ENCODE measurements around the gene MGAT5.

Gene MGAT5, protein sequence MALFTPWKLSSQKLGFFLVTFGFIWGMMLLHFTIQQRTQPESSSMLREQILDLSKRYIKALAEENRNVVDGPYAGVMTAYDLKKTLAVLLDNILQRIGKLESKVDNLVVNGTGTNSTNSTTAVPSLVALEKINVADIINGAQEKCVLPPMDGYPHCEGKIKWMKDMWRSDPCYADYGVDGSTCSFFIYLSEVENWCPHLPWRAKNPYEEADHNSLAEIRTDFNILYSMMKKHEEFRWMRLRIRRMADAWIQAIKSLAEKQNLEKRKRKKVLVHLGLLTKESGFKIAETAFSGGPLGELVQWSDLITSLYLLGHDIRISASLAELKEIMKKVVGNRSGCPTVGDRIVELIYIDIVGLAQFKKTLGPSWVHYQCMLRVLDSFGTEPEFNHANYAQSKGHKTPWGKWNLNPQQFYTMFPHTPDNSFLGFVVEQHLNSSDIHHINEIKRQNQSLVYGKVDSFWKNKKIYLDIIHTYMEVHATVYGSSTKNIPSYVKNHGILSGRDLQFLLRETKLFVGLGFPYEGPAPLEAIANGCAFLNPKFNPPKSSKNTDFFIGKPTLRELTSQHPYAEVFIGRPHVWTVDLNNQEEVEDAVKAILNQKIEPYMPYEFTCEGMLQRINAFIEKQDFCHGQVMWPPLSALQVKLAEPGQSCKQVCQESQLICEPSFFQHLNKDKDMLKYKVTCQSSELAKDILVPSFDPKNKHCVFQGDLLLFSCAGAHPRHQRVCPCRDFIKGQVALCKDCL

DNA sequence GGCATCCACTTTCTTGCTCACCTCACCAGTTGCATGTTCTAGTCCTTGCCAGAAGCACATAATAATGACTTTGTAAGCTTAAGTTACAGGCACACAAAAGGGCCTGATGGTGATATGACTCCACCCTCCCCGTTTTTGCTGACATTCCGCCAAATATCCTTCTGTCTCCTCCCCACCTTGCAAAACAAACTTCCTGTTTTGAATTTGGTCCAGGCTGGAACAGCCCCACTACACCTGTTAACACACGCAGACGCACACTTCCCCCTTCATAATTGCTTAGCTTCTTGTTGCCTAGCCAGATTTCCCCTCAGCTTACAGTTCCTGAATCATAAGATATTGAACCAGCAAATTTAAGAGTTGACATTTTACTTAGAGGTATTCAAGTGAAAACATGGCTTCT, at the start of gene MGAT5:
TSS of gene MGAT5 (plus strand) at position 269 of the 400 bp plus-strand sequence. CDS start 332 bp downstream, outside the sequence.
- Histone ChIP-seq H3K4me1 (ENCODE audit: control insufficient read depth in 1 of 2, insufficient read depth in 1 of 2, low read depth in 1 of 2, low read length in 1 of 2) (peaks cover 49 to 62% of the 10 kb centered on the region in 2 experiments), H3K4me3 (ENCODE audit: low read depth in 1 of 2, low read length in 1 of 2) (peak within 1 kb of the TSS in 1 of 2 experiments; percentile 6), H3K36me3 (no peaks in the 10 kb centered on the region), H3K9me3 (no peaks in the 10 kb centered on the region), H3K27me3 (no peaks in the 10 kb centered on the region), H3K27ac (peak within 1 kb of the TSS; percentile 86)
- TF ChIP-seq, protein P1, sequence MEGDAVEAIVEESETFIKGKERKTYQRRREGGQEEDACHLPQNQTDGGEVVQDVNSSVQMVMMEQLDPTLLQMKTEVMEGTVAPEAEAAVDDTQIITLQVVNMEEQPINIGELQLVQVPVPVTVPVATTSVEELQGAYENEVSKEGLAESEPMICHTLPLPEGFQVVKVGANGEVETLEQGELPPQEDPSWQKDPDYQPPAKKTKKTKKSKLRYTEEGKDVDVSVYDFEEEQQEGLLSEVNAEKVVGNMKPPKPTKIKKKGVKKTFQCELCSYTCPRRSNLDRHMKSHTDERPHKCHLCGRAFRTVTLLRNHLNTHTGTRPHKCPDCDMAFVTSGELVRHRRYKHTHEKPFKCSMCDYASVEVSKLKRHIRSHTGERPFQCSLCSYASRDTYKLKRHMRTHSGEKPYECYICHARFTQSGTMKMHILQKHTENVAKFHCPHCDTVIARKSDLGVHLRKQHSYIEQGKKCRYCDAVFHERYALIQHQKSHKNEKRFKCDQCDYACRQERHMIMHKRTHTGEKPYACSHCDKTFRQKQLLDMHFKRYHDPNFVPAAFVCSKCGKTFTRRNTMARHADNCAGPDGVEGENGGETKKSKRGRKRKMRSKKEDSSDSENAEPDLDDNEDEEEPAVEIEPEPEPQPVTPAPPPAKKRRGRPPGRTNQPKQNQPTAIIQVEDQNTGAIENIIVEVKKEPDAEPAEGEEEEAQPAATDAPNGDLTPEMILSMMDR (IDR thresholded peaks at IDR 0.05): no peak

DNA sequence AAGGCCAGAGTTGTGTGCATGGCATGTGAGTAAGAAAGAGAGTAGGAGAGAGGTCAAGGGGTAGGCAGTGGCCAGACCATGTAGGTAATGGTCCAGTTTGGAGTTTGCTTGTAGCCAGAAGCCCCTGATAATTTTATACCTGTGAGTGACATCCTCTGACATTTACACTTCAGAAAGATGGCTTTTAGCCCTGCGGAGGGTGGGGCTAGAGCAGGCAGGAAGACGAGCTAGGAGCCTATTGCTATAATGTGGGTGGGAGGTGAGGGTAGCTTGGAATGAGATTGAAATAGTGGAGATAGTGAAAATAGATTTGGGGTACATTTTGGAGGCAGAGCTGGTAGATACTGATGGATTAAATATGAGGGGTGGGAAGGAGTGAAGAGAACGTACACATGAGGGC, 48.8 kb upstream of the MGAT5 start:
- TF ChIP-seq, protein P1 (IDR thresholded peaks at IDR 0.05): no peak
- Histone ChIP-seq H3K4me3 (ENCODE audit: low read depth in 1 of 2, low read length in 1 of 2) (no peak overlapping the region), H3K4me1 (ENCODE audit: control insufficient read depth in 1 of 2, insufficient read depth in 1 of 2, low read depth in 1 of 2, low read length in 1 of 2) (peaks cover 28 to 36% of the 10 kb centered on the region in 2 experiments), H3K36me3 (no peaks in the 10 kb centered on the region), H3K9me3 (no peaks in the 10 kb centered on the region), H3K27ac (peak overlapping the region; percentile 67), H3K27me3 (no peaks in the 10 kb centered on the region)

DNA sequence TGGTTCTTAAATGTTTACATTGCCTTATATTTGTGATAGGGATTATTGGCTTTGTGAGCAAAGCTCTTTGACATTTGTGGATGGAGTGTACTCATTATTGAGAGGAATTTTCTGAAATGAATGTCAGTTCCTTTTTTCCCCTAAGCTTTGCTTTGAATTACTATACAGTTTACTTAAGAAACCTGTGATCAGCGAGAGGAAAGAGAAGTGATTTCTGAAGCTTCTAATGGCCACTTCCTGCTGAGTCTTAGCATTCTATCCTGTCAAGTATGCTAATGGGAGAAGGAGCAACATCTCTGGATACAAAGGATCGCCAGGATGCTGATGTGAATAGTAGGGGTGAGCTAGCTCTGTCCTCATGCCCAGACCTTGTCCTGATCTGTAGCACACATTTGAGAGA, 47.8 kb upstream of the MGAT5 start:
- Histone ChIP-seq H3K27ac (peak overlapping the region; percentile 67), H3K4me3 (ENCODE audit: low read depth in 1 of 2, low read length in 1 of 2) (no peak overlapping the region), H3K27me3 (no peaks in the 10 kb centered on the region), H3K4me1 (ENCODE audit: control insufficient read depth in 1 of 2, insufficient read depth in 1 of 2, low read depth in 1 of 2, low read length in 1 of 2) (peaks cover 28 to 36% of the 10 kb centered on the region in 2 experiments), H3K36me3 (no peaks in the 10 kb centered on the region), H3K9me3 (no peaks in the 10 kb centered on the region)
- TF ChIP-seq, protein P1 (IDR thresholded peaks at IDR 0.05): no peak

DNA sequence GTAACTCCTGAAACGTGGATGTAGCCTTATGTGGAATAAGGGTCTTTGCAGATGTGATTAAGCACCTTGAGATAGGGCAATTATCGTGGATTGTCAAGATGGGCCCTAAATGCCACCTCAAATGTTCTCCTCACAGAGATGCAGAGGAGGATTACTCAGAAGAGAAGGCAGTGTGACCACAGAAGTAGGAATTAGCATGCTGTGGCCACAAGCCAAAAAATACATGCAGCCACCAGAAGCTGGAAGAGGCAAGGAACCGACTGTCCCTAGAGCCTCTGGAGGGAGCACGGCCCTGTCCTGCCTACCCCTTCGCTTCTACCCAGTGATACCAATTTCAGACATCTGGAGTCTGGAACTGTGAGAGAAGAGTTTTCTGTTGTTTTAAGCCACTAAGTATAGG, 47.3 kb upstream of the MGAT5 start:
- Histone ChIP-seq H3K4me1 (ENCODE audit: control insufficient read depth in 1 of 2, insufficient read depth in 1 of 2, low read depth in 1 of 2, low read length in 1 of 2) (peaks cover 28 to 36% of the 10 kb centered on the region in 2 experiments), H3K27ac (peak overlapping the region; percentile 67)

DNA sequence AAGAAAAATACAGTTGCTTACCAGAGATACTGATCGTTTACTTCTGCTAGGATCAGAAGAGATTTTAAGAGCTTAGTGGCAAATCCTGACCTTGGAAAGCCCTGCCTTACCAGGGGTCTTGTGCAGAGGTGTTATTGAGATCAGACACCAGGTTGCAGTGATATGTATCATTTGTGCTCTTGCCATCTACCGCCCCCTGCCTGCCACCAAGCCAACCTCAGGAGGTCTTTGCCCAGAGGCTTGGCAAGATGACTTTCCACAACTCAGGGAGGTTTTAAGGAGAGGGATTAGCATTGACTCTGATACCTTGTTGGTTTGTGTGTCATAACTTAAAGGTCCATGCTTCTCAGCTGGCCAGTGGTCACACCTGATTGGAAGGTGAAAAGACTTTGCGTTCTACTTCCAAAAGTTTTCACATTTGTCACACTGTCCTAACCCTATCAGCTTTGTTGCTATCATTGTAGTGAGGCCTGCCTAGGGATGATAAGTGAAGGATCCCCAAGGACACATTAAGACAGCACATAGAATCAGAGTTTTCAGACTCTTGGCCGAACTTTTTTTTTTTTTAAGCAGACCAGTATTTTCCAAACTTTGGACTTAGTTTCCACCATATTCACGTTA, 46.2 kb upstream of the MGAT5 start:
- H3K4me1 ChIP-seq (ENCODE audit: control insufficient read depth in 1 of 2, insufficient read depth in 1 of 2, low read depth in 1 of 2, low read length in 1 of 2): peaks cover 32 to 40% of the 10 kb centered on the region in 2 experiments

More for the DNA sequence above, 47.3 kb upstream of the MGAT5 start:
- Histone ChIP-seq H3K36me3 (no peaks in the 10 kb centered on the region), H3K27me3 (no peaks in the 10 kb centered on the region), H3K9me3 (no peaks in the 10 kb centered on the region), H3K4me3 (ENCODE audit: low read depth in 1 of 2, low read length in 1 of 2) (no peak overlapping the region)
- TF ChIP-seq, protein P1 (IDR thresholded peaks at IDR 0.05): no peak

More for the DNA sequence above, 46.2 kb upstream of the MGAT5 start:
- Histone ChIP-seq H3K27ac (no peak overlapping the region), H3K9me3 (no peaks in the 10 kb centered on the region), H3K36me3 (no peaks in the 10 kb centered on the region), H3K27me3 (no peaks in the 10 kb centered on the region), H3K4me3 (ENCODE audit: low read depth in 1 of 2, low read length in 1 of 2) (no peak overlapping the region)
- TF ChIP-seq, protein P1 (IDR thresholded peaks at IDR 0.05): peak; percentile 58
